Ishikawa (cell line): ENCODE data around the gene HS3ST4.

ENCODE experiments used
- CEBPB ChIP-seq: IDR thresholded peaks from 2 replicates; pipeline ENCODE4 v1.6.1; 2012
- TF ChIP-seq, protein P1 (sequence below): IDR thresholded peaks from 2 replicates; pipeline ENCODE4 v1.6.1; 2012; ENCODE audit warnings: low read depth, mild to moderate bottlenecking

DNA sequence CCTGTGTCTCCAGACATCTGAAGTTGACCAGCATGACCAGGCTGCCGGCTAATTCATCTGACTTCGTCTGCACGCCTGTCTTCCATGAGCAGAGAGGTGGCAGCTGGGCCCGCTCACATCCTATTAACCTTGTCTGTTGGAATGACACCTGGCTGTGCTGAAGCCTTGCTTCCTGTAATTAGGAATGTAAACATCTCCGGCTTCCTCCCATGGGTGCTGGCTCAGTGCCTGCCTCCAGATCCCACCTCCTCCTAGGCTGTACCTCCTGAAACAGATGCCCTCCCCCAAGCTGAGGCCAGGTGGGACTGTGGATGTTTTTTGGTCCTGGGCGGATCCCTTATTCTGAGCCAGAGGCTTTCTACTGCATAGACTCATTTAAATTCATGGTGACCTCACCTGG lies 296.3 kb downstream of the HS3ST4 start:
- TF ChIP-seq, protein P1, sequence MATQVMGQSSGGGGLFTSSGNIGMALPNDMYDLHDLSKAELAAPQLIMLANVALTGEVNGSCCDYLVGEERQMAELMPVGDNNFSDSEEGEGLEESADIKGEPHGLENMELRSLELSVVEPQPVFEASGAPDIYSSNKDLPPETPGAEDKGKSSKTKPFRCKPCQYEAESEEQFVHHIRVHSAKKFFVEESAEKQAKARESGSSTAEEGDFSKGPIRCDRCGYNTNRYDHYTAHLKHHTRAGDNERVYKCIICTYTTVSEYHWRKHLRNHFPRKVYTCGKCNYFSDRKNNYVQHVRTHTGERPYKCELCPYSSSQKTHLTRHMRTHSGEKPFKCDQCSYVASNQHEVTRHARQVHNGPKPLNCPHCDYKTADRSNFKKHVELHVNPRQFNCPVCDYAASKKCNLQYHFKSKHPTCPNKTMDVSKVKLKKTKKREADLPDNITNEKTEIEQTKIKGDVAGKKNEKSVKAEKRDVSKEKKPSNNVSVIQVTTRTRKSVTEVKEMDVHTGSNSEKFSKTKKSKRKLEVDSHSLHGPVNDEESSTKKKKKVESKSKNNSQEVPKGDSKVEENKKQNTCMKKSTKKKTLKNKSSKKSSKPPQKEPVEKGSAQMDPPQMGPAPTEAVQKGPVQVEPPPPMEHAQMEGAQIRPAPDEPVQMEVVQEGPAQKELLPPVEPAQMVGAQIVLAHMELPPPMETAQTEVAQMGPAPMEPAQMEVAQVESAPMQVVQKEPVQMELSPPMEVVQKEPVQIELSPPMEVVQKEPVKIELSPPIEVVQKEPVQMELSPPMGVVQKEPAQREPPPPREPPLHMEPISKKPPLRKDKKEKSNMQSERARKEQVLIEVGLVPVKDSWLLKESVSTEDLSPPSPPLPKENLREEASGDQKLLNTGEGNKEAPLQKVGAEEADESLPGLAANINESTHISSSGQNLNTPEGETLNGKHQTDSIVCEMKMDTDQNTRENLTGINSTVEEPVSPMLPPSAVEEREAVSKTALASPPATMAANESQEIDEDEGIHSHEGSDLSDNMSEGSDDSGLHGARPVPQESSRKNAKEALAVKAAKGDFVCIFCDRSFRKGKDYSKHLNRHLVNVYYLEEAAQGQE: no peak
- no peak for TF ChIP-seq CEBPB
